Endothelial cell (in vitro differentiated cells): Measurements from ENCODE around the gene CFAP99. TPM values are rescaled to one million over a fixed set of nuclear protein-coding genes. Genes with fewer than 3 reads are reported as not detected.

ENCODE experiments used
- DNase-seq: peaks from one replicate; pipeline ENCODE4 v3.0.0; 2021; ENCODE audit warnings: low spot score
- H3K27ac Mint-ChIP-seq: one replicate; pipeline ENCODE4 v1.8.0; 2021; ENCODE audit warnings: mixed read lengths, inconsistent platforms; ENCODE audit not compliant: unreplicated experiment
- H3K27me3 Mint-ChIP-seq: one replicate; pipeline ENCODE4 v1.8.0; 2021; ENCODE audit warnings: mild to moderate bottlenecking, moderate library complexity, mixed read lengths, inconsistent platforms; ENCODE audit not compliant: unreplicated experiment
- H3K36me3 Mint-ChIP-seq: one replicate; pipeline ENCODE4 v1.8.0; 2021; ENCODE audit warnings: mild to moderate bottlenecking, low read depth, mixed read lengths, inconsistent platforms; ENCODE audit not compliant: unreplicated experiment
- H3K4me1 Mint-ChIP-seq: one replicate; pipeline ENCODE4 v1.8.0; 2021; ENCODE audit warnings: mild to moderate bottlenecking, mixed read lengths, inconsistent platforms; ENCODE audit not compliant: unreplicated experiment
- H3K4me3 Mint-ChIP-seq: one replicate; pipeline ENCODE4 v1.8.0; 2021; ENCODE audit warnings: mild to moderate bottlenecking, mixed read lengths, inconsistent platforms; ENCODE audit not compliant: unreplicated experiment
- H3K9me3 Mint-ChIP-seq: one replicate; pipeline ENCODE4 v1.8.0; 2021; ENCODE audit warnings: mixed read lengths, inconsistent platforms; ENCODE audit not compliant: unreplicated experiment
- total RNA-seq: library from RNA; stranded (reverse); fragmentation: NEBNext Ultra II Directional; extraction: Animal tissue kit (Norgen Biotek cat#: 25700); gene quantifications from one replicate; pipeline ENCODE4 v1.2.1, GENCODE V29; 2021; ENCODE audit not compliant: unreplicated experiment
- TF ChIP-seq, protein P1 (sequence below): fragments of 200-600 bp; sonication (generic); IDR thresholded peaks from one replicate; pipeline ENCODE4 v1.5.0; 2021; ENCODE audit warnings: antibody characterized with exemption; ENCODE audit not compliant: unreplicated experiment

The CFAP99 gene
- total RNA-seq, 1 donor from 2014 or later, result not detected

DNA sequence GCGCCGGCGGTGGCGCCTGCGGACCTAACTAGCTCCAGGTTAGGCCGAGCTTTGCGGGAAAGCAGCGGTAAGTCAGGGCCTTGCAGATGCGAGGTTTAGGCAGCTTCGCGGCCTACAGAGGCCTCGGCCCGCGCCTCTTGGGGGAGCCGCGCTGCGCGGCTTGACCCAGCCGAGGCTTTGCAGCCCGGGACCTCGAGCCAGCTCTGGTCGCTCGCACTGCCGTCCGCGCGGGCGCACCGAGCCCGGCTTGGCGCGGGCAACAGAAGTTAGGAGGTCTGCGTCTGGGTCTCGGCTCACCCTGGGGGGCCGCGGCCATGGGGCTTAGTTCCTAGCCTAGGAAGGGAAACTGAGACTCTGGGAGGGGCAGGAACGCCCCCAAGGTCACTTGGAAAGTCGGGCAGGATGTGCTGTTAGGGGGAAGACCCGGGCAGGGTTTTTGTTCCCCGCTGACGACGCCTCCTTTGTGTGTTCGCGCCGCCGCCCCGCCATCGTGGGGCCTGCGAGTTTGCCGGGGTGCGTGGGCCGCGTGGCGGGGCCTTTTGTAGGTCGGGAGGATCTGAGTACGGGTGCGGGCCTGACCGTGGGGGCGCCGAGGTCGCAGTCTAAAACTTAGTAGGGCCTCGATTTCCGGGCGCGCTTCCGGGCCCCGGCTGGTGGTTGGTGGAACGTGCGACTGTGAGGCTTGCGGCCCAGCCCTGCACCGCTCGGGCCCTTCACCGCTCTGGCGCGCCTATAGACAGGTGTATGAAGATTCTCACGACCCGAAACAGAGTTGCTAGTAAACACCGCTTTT lies 50.6 kb downstream of the CFAP99 start:
- peak; percentile 67 for DNase-seq
- Mint-ChIP-seq H3K4me1 (peaks cover 23% of the 10 kb centered on the region), H3K27me3 (peaks cover 8% of the 10 kb centered on the region), H3K36me3 (peaks cover 10% of the 10 kb centered on the region), H3K9me3 (no peaks in the 10 kb centered on the region), H3K4me3 (peak overlapping the region; percentile 97), H3K27ac (peak overlapping the region; percentile 95)
- TF ChIP-seq, protein P1, sequence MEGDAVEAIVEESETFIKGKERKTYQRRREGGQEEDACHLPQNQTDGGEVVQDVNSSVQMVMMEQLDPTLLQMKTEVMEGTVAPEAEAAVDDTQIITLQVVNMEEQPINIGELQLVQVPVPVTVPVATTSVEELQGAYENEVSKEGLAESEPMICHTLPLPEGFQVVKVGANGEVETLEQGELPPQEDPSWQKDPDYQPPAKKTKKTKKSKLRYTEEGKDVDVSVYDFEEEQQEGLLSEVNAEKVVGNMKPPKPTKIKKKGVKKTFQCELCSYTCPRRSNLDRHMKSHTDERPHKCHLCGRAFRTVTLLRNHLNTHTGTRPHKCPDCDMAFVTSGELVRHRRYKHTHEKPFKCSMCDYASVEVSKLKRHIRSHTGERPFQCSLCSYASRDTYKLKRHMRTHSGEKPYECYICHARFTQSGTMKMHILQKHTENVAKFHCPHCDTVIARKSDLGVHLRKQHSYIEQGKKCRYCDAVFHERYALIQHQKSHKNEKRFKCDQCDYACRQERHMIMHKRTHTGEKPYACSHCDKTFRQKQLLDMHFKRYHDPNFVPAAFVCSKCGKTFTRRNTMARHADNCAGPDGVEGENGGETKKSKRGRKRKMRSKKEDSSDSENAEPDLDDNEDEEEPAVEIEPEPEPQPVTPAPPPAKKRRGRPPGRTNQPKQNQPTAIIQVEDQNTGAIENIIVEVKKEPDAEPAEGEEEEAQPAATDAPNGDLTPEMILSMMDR, result no peak

DNA sequence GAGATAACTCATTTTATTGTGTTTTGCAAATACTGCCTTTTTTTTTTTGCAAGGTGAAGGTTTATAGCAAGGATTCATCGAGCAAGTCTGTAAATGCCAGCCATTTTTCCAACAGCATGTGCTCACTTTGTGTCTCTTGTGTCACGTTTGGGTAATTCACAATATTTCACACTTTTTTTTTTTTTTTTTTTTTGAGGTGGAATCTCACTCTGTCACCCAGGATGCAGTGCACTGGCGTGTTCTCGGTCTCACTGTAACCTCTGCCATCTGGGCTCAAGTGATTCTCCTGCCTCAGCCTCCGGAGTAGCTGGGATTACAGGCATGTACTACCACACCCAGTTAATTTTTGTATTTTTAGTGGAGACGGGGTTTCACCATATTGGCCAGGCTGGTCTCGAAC lies 52.0 kb downstream of the CFAP99 start:
- H3K36me3 Mint-ChIP-seq, result peaks cover 13% of the 10 kb centered on the region
- peak overlapping the region; percentile 97 for H3K4me3 Mint-ChIP-seq
- DNase-seq, result no peak
- TF ChIP-seq, protein P1, result no peak
- H3K9me3 Mint-ChIP-seq, result no peaks in the 10 kb centered on the region
- H3K4me1 Mint-ChIP-seq, result peaks cover 25% of the 10 kb centered on the region
- peaks cover 8% of the 10 kb centered on the region for H3K27me3 Mint-ChIP-seq
- H3K27ac Mint-ChIP-seq, result peak overlapping the region; percentile 95

DNA sequence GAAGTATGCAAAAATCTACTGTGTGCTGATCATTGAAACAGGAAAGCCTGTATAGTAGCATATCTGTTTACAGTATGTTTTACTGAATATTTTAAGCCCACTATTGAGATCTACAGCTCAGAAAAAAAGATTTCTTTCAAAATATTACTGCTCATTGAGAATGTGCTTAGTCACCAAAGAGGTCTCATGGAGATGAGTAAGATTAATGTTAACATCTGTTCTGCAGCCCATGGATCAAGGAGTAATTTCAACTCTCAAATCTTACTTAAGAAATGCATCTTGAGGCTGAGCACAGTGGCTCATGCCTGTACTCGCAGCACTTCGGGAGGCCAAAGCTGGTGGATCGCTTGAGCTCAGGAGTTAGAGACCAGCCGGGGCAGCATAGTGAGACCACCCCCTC lies 53.4 kb downstream of the CFAP99 start:
- H3K4me1 Mint-ChIP-seq, result peaks cover 30% of the 10 kb centered on the region
- no peak for DNase-seq
- peaks cover 17% of the 10 kb centered on the region for H3K36me3 Mint-ChIP-seq
- peak overlapping the region; percentile 40 for H3K4me3 Mint-ChIP-seq
- peak overlapping the region; percentile 17 for H3K27ac Mint-ChIP-seq
- peaks cover 4% of the 10 kb centered on the region for H3K27me3 Mint-ChIP-seq
- no peaks in the 10 kb centered on the region for H3K9me3 Mint-ChIP-seq
- TF ChIP-seq, protein P1, result no peak

DNA sequence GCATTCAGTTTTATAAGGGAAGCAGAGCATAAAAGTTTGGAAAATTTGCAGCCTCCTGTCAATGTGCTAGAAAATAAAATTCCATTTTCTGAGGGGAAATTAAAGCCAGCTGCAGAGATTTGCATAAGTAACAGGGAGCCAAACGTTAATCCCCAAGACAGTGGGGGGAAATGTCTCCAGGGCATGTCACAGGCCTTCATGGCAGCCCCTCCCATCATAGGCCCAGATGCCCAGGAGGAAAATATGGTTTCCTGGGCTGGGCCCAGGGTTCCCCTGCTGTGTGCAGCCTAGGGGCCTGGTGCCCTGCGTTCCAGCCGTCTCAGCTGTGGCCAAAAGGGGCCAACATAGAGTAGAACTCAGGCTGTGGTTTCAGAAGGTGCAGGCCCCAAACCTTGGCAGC lies 59.5 kb downstream of the CFAP99 start:
- H3K4me3 Mint-ChIP-seq, result no peak overlapping the region
- no peaks in the 10 kb centered on the region for H3K27me3 Mint-ChIP-seq
- no peak for DNase-seq
- H3K4me1 Mint-ChIP-seq, result peaks cover 38% of the 10 kb centered on the region
- H3K27ac Mint-ChIP-seq, result no peak overlapping the region
- TF ChIP-seq, protein P1, result no peak
- peaks cover 16% of the 10 kb centered on the region for H3K36me3 Mint-ChIP-seq
- H3K9me3 Mint-ChIP-seq, result no peaks in the 10 kb centered on the region

DNA sequence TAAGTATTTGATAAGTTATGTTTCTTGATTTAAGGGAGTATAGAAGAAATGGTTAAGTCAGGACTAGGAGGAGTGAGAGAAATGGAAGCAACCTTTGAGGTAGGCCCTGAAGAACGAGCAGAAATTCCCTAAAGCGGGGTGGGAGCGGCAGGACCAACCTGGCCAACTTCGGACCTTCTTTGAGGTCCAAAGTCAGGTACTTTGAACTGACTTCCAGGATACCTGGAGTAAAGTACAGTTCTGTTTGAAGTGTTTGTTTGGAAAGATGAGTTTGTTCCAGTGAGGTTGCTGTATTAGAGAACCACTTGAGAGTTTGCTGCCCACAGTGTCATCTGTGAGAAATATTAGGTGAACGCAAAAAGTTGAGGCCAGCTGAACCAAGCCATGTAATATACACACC lies 61.9 kb downstream of the CFAP99 start:
- Mint-ChIP-seq H3K9me3 (no peaks in the 10 kb centered on the region), H3K4me3 (no peak overlapping the region), H3K27ac (no peak overlapping the region), H3K4me1 (peaks cover 54% of the 10 kb centered on the region), H3K36me3 (peaks cover 15% of the 10 kb centered on the region), H3K27me3 (peaks cover under 1% of the 10 kb centered on the region)
- TF ChIP-seq, protein P1, result no peak
- DNase-seq, result no peak
